ENCODE data around the gene AFDN. TPM values are rescaled to one million over a fixed set of nuclear protein-coding genes. Genes with fewer than 3 reads are reported as not detected.

AFDN gene
- polyA plus RNA-seq, 1 experiment, result 26.6 TPM

DNA sequence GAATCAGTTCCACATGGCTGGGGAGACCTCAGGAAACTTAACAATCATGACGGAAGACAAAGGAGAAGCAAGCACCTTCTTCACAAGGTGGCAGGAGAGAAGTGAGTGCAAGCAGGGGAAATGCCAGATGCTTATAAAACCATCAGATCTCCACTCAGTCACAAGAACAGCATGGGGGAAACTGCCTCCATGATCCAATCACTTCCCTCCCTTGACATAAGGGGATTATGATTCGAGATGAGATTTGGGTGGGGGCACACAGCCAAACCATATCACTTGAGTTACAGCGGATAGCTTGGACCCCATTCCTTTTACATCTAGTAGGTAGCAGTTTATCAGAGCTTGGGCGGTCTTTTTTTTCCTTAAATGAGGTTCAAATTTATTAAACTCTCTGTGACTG lies 19.1 kb downstream of the AFDN start:
- TF ChIP-seq, protein P1, sequence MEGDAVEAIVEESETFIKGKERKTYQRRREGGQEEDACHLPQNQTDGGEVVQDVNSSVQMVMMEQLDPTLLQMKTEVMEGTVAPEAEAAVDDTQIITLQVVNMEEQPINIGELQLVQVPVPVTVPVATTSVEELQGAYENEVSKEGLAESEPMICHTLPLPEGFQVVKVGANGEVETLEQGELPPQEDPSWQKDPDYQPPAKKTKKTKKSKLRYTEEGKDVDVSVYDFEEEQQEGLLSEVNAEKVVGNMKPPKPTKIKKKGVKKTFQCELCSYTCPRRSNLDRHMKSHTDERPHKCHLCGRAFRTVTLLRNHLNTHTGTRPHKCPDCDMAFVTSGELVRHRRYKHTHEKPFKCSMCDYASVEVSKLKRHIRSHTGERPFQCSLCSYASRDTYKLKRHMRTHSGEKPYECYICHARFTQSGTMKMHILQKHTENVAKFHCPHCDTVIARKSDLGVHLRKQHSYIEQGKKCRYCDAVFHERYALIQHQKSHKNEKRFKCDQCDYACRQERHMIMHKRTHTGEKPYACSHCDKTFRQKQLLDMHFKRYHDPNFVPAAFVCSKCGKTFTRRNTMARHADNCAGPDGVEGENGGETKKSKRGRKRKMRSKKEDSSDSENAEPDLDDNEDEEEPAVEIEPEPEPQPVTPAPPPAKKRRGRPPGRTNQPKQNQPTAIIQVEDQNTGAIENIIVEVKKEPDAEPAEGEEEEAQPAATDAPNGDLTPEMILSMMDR (IDR thresholded peaks at IDR 0.05; ENCODE audit: low read depth, low read length), result no peak
- POLR2A ChIA-PET, result no interaction called here
- DNase-seq (ENCODE audit: low read depth, low spot score), result no peak
- H3K27me3 ChIP-seq (ENCODE audit: control insufficient read depth, insufficient read depth, low read length), result no peaks in the 10 kb centered on the region
- no peaks in the 10 kb centered on the region for H3K9me3 ChIP-seq (ENCODE audit: control insufficient read depth, insufficient read depth, low read length)
- no peak overlapping the region for H3K27ac ChIP-seq (ENCODE audit: low read depth, low read length)
- no peak overlapping the region for H3K4me3 ChIP-seq (ENCODE audit: low read depth, low read length)
- CTCF ChIA-PET, result interaction anchor here (0.7 to 0.9 kb wide), 2 partner anchors 10 to 53 kb away, joined by 4 to 9 read pairs; no protein-coding TSS in a partner anchor

DNA sequence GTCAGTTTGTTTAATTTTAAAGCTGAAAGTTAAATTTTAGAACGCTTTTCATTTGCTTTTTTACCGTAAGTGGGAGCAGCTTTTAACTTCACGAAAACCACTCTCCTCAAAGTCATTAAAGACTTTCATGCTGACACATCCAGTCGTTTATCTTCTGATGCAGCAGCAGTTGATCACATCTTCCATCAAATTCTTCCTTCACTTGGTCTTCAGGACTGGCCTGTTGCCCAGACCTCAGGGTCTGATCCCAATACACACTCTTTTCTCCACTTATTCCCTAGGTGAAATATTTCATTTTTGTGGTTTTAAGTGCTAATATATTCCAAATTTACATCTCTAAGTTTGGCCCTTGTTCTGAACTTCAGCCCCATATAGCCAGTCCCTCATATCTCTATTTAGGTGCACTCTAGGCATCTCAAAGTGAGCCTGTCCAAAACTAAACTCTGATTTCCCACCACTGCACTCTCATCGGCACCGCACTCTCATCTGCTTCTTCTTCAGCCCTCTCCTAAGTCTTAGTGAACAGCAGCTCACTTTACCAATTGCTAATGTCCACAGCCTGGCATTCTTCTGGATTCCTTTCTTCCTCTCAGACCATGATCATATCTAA lies 20.4 kb downstream of the AFDN start:
- H3K27ac ChIP-seq (ENCODE audit: low read depth, low read length), result no peak overlapping the region
- no peaks in the 10 kb centered on the region for H3K27me3 ChIP-seq (ENCODE audit: control insufficient read depth, insufficient read depth, low read length)
- DNase-seq (ENCODE audit: low read depth, low spot score), result no peak
- POLR2A ChIA-PET, result no interaction called here
- TF ChIP-seq, protein P1 (IDR thresholded peaks at IDR 0.05; ENCODE audit: low read depth, low read length), result no peak
- no peak overlapping the region for H3K4me3 ChIP-seq (ENCODE audit: low read depth, low read length)
- H3K9me3 ChIP-seq (ENCODE audit: control insufficient read depth, insufficient read depth, low read length), result no peaks in the 10 kb centered on the region
- CTCF ChIA-PET, result interaction anchor here (0.9 kb wide), 1 partner anchor 9 kb away, joined by 4 read pairs; no protein-coding TSS in a partner anchor

DNA sequence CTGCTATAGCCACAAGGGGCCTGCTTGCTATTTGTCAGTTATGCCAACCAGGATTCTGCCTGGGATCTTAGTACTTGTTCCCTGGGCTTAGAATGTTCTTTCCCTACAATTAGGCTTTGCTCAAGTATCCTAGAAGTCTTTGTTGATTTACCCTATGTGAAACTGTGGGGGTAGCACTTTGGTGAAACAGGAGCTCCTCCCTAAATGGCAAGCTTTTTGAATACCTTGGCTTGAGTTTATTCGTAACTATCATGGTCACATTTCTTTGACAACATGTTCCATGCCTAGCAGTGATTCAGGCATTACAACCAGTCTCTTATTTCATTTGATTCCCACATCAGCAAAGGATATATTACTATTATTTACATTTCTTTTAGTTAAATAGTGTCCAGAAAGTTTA lies 21.2 kb downstream of the AFDN start:
- TF ChIP-seq, protein P1 (IDR thresholded peaks at IDR 0.05; ENCODE audit: low read depth, low read length), result no peak
- Histone ChIP-seq H3K27ac (ENCODE audit: low read depth, low read length) (no peak overlapping the region), H3K4me3 (ENCODE audit: low read depth, low read length) (no peak overlapping the region), H3K27me3 (ENCODE audit: control insufficient read depth, insufficient read depth, low read length) (no peaks in the 10 kb centered on the region), H3K9me3 (ENCODE audit: control insufficient read depth, insufficient read depth, low read length) (no peaks in the 10 kb centered on the region)
- DNase-seq (ENCODE audit: low read depth, low spot score), result no peak
- ChIA-PET CTCF (no interaction called here), POLR2A (no interaction called here)

DNA sequence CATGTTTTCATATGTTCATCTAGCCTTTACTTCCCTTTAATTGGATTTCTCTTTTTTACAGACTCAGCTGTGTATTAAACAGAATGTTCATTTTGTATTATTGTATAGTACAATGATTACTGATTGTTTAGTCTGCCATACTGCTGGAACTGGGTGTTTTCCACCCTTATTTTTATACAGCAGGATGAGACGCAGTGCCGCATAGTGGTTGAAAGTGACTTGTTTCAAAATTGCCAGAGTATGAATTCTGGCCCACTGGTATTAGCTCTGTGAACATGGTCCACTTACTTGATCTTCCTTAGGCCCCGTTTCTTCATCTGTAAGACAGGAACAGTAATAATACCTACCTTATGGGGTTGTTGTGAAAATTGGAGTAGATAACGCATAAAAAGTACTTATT lies 22.1 kb downstream of the AFDN start:
- CTCF ChIA-PET, result no interaction called here
- no peaks in the 10 kb centered on the region for H3K27me3 ChIP-seq (ENCODE audit: control insufficient read depth, insufficient read depth, low read length)
- POLR2A ChIA-PET, result no interaction called here
- H3K9me3 ChIP-seq (ENCODE audit: control insufficient read depth, insufficient read depth, low read length), result no peaks in the 10 kb centered on the region
- no peak overlapping the region for H3K27ac ChIP-seq (ENCODE audit: low read depth, low read length)
- no peak for DNase-seq (ENCODE audit: low read depth, low spot score)
- TF ChIP-seq, protein P1 (IDR thresholded peaks at IDR 0.05; ENCODE audit: low read depth, low read length), result no peak
- H3K4me3 ChIP-seq (ENCODE audit: low read depth, low read length), result no peak overlapping the region

DNA sequence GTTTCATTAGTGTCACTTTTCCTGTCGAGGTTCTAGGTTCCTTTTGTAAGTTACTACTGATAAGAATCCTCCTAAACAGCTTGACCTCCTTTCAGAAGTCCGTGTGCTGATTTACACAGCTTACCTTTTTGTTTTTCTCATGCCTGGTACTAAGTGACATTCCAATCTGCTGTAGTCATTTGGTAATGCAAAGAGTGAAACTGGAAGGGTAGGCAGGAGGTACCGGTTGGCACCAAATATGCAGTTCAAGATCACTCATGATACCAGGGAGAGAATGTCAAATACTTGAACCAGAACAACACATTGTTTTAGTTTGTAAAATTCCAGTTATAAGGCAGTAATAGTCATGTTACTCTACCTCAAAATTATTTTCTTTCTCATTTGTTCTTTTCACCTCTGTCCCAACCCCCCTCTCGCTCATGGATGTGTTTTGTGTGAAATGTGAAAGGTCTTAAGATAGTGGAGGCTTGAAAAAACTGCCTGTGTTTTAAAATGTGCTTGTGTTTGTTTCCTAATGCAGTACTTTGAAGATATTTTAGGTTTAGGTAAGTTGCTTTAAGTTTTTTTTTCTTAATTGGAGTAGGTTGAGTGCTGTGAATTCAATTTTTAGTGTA lies 23.2 kb downstream of the AFDN start:
- Histone ChIP-seq H3K27ac (ENCODE audit: low read depth, low read length) (no peak overlapping the region), H3K9me3 (ENCODE audit: control insufficient read depth, insufficient read depth, low read length) (no peaks in the 10 kb centered on the region), H3K4me3 (ENCODE audit: low read depth, low read length) (no peak overlapping the region), H3K27me3 (ENCODE audit: control insufficient read depth, insufficient read depth, low read length) (no peaks in the 10 kb centered on the region)
- POLR2A ChIA-PET, result no interaction called here
- TF ChIP-seq, protein P1 (IDR thresholded peaks at IDR 0.05; ENCODE audit: low read depth, low read length), result no peak
- no peak for DNase-seq (ENCODE audit: low read depth, low spot score)
- CTCF ChIA-PET, result interaction anchor here (0.6 kb wide), 1 partner anchor 1045 kb away, joined by 3 read pairs; no protein-coding TSS in a partner anchor
